Measurements from ENCODE around the gene JMY. TPM values are rescaled to one million over a fixed set of nuclear protein-coding genes. Genes with fewer than 3 reads are reported as not detected.

Gene JMY
- total RNA-seq, 1 experiment from 2014 or later = 11.7 TPM

DNA sequence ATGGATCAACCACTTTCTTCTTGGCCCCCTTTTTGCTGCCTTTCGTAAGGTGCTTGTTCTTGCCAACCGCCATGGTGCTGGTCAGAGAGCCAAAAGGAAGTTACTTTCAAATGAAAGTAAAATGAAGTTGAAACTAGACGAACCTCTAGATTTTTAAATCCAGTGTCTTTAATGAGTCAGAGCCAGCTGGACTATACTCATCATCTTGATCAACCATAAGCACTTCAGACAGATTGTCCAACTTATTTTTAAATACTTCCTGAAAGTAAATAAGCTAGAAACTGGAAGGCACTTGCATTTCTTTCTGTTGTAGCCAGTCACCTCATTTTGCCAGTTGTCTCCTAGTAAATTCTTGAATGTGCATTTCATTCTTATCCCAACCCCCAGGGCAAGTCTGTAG, 48.9 kb downstream of the JMY start:
- intact Hi-C loops (cut with micrococcal nuclease; ENCODE audit: unreplicated experiment) = no loop called here
- BruUV-seq (replicated peaks) = no TSS peak
- CTCF ChIA-PET = no interaction called here

DNA sequence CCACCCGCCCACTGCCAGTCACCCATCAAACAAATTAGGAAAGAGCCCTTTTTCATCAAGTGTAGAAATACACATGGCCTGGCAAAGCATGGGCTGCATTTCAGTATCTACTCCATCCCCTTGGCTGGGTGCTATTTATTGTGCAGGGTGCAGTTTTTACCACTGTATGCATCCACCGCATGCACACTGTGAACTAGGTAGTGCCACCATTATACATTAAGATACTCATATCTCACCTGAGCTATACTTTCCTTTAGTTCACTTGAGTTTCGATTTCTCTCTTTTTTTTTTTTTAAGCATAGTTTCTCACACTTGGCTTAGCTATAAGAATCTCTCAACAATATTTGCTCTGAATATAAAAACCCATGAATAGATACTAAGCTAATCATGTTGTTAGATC, 49.4 kb downstream of the JMY start:
- Histone ChIP-seq H3F3A (ENCODE audit: insufficient read depth, low read depth) (no peaks in the 10 kb centered on the region), H2AFZ (no peak overlapping the region), H3K9me2 (ENCODE audit: insufficient read depth) (no peaks in the 10 kb centered on the region), H3K4me3 (no peak overlapping the region), H3K27me3 (ENCODE audit: insufficient read depth, low read depth) (no peaks in the 10 kb centered on the region), H4K20me1 (ENCODE audit: insufficient read depth) (no peaks in the 10 kb centered on the region; the same call in none of the 2 replicates), H3K79me2 (ENCODE audit: low read depth) (no peaks in the 10 kb centered on the region), H3K9me3 (ENCODE audit: insufficient read depth, low read depth) (no peaks in the 10 kb centered on the region), H3K4me2 (no peak overlapping the region), H3K36me3 (ENCODE audit: low read depth) (no peaks in the 10 kb centered on the region), H3K4me1 (replicated peaks; ENCODE audit: insufficient read depth) (no peaks in the 10 kb centered on the region), H3K27ac (no peak overlapping the region)
- intact Hi-C loops (cut with micrococcal nuclease; ENCODE audit: unreplicated experiment) = no loop called here
- TF ChIP-seq, protein P1, sequence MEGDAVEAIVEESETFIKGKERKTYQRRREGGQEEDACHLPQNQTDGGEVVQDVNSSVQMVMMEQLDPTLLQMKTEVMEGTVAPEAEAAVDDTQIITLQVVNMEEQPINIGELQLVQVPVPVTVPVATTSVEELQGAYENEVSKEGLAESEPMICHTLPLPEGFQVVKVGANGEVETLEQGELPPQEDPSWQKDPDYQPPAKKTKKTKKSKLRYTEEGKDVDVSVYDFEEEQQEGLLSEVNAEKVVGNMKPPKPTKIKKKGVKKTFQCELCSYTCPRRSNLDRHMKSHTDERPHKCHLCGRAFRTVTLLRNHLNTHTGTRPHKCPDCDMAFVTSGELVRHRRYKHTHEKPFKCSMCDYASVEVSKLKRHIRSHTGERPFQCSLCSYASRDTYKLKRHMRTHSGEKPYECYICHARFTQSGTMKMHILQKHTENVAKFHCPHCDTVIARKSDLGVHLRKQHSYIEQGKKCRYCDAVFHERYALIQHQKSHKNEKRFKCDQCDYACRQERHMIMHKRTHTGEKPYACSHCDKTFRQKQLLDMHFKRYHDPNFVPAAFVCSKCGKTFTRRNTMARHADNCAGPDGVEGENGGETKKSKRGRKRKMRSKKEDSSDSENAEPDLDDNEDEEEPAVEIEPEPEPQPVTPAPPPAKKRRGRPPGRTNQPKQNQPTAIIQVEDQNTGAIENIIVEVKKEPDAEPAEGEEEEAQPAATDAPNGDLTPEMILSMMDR (conservative IDR thresholded peaks at IDR 0.05) = no peak
- TF ChIP-seq EZH2 (IDR thresholded peaks at IDR 0.05; ENCODE audit: low read depth) = no peak
- no peak for DNase-seq
- BruUV-seq (replicated peaks) = no TSS peak
- CTCF ChIA-PET = no interaction called here
- POLR2A ChIA-PET (ENCODE audit: unreplicated experiment) = interaction anchor here (0.6 to 0.7 kb wide), 2 partner anchors 185 to 210 kb away, joined by 6 read pairs; no protein-coding TSS in a partner anchor

More for the DNA sequence above, 48.9 kb downstream of the JMY start:
- Histone ChIP-seq H3K36me3 (ENCODE audit: low read depth) (no peaks in the 10 kb centered on the region), H3K9me3 (ENCODE audit: insufficient read depth, low read depth) (no peaks in the 10 kb centered on the region), H3K4me1 (replicated peaks; ENCODE audit: insufficient read depth) (no peaks in the 10 kb centered on the region), H2AFZ (no peak overlapping the region), H3F3A (ENCODE audit: insufficient read depth, low read depth) (no peaks in the 10 kb centered on the region), H3K4me2 (no peak overlapping the region), H3K9me2 (ENCODE audit: insufficient read depth) (no peaks in the 10 kb centered on the region), H3K27me3 (ENCODE audit: insufficient read depth, low read depth) (no peaks in the 10 kb centered on the region), H4K20me1 (ENCODE audit: insufficient read depth) (no peaks in the 10 kb centered on the region; the same call in none of the 2 replicates), H3K79me2 (ENCODE audit: low read depth) (no peaks in the 10 kb centered on the region), H3K27ac (no peak overlapping the region), H3K4me3 (no peak overlapping the region)
- TF ChIP-seq, protein P1 (conservative IDR thresholded peaks at IDR 0.05) = no peak
- TF ChIP-seq EZH2 (IDR thresholded peaks at IDR 0.05; ENCODE audit: low read depth) = no peak
- POLR2A ChIA-PET (ENCODE audit: unreplicated experiment) = interaction anchor here (0.6 kb wide), 1 partner anchor 185 kb away, joined by 6 read pairs; no protein-coding TSS in a partner anchor
- DNase-seq = no peak

DNA sequence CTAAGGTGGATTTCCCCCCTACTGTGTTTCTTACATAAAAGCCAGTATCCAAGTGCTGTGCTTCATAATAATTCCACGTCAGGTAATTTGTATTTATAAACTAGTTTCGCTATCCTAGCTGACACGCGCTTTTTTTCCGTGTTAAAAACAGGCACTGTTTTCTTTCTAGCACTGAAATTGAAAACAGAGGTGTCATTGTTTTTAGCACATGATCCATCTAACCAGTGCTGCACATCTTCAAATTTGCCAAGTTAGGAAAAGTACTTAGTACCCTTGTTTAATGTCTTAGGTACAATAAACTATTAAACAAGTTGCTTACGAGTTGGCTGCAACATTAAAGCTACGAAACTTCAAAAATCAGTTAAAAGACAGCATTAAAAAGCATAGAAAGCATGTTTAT, 49.9 kb downstream of the JMY start:
- POLR2A ChIA-PET (ENCODE audit: unreplicated experiment) = interaction anchor here (0.7 kb wide), 1 partner anchor 210 kb away, joined by 6 read pairs; no protein-coding TSS in a partner anchor
- Histone ChIP-seq H3K4me3 (no peak overlapping the region), H3K4me2 (no peak overlapping the region), H3K79me2 (ENCODE audit: low read depth) (no peaks in the 10 kb centered on the region), H3K27ac (no peak overlapping the region), H3K9me3 (ENCODE audit: insufficient read depth, low read depth) (no peaks in the 10 kb centered on the region), H4K20me1 (ENCODE audit: insufficient read depth) (no peaks in the 10 kb centered on the region; the same call in 1 of the 2 replicates), H2AFZ (no peak overlapping the region), H3K9me2 (ENCODE audit: insufficient read depth) (no peaks in the 10 kb centered on the region), H3F3A (ENCODE audit: insufficient read depth, low read depth) (no peaks in the 10 kb centered on the region), H3K36me3 (ENCODE audit: low read depth) (no peaks in the 10 kb centered on the region), H3K27me3 (ENCODE audit: insufficient read depth, low read depth) (no peaks in the 10 kb centered on the region), H3K4me1 (replicated peaks; ENCODE audit: insufficient read depth) (no peaks in the 10 kb centered on the region)
- no peak for DNase-seq
- BruUV-seq (replicated peaks) = no TSS peak
- TF ChIP-seq EZH2 (IDR thresholded peaks at IDR 0.05; ENCODE audit: low read depth) = no peak
- TF ChIP-seq, protein P1 (conservative IDR thresholded peaks at IDR 0.05) = no peak
- intact Hi-C loops (cut with micrococcal nuclease; ENCODE audit: unreplicated experiment) = no loop called here
- CTCF ChIA-PET = no interaction called here

Data from PC-9 (cell line).